ENCODE measurements around the gene THADA.

Gene THADA

GRCh38 chr2:43294973-43295603 is 300.8 kb downstream of the THADA start:
- TF ChIP-seq CTCF (IDR thresholded peaks at IDR 0.05), result no peak

GRCh38 chr2:43293744-43294695 is 301.8 kb downstream of the THADA start:
- TF ChIP-seq CTCF (IDR thresholded peaks at IDR 0.05), result no peak

- no peak for TF ChIP-seq CTCF (IDR thresholded peaks at IDR 0.05)
Measured at GRCh38 chr2:43292851-43293743, 302.7 kb downstream of the THADA start.

- TF ChIP-seq CTCF (IDR thresholded peaks at IDR 0.05), result no peak
Measured at GRCh38 chr2:43292297-43292696, 303.5 kb downstream of the THADA start.

GRCh38 chr2:43289331-43289730 is 306.5 kb downstream of the THADA start:
- TF ChIP-seq CTCF (IDR thresholded peaks at IDR 0.05), result no peak

GRCh38 chr2:43288417-43289305 is 307.2 kb downstream of the THADA start:
- no peak for TF ChIP-seq CTCF (IDR thresholded peaks at IDR 0.05)

Measured in LNCAP (cell line).